T-cell (primary cell): ENCODE results near the gene GALNT10. TPM values are rescaled to one million over a fixed set of nuclear protein-coding genes. Genes with fewer than 3 reads are reported as not detected.
A peak's percentile ranks its signal among the peaks of the same experiment; 100 is the strongest.

Experiments used
- ATAC-seq, 4 experiments: fragments of 200-7000 bp in 3 of 4; fragments of 150-1000 bp in 1 of 4; cut with Tn5 transposase; replicated peaks in 1 of 4; 1 replicate in 3 of 4; 2 replicates in 1 of 4; pipeline ENCODE4 v1.10.0; 2021; ENCODE audit warnings: moderate library complexity in 3 of 4, mild to moderate bottlenecking in 2 of 4, moderate number of reproducible peaks in 1 of 4
- CTCF ChIA-PET, 2 donors: fragments of 300-600 bp; sonication (Branson Sonifier 250); formaldehyde crosslinking; loops; one replicate each; lab custom pipeline; 2022; ENCODE audit warnings: antibody characterized with exemption in 2 of 2; lab: Charles Lee
- POLR2A ChIA-PET, 2 donors: fragments of 300-600 bp; sonication (Branson Sonifier 250); formaldehyde crosslinking; loops; one replicate each; lab custom pipeline; 2022; ENCODE audit warnings: antibody characterized with exemption in 2 of 2; lab: Charles Lee
- DNase-seq, 35 experiments: peaks; one replicate each; pipeline versions ENCODE4 v3.0.0 to v3.0.0-alpha.2; 2013 to 2023
- H3K27ac ChIP-seq: one replicate; pipeline ENCODE4 v1.5.1; 2013; ENCODE audit warnings: low read length
- H3K27me3 ChIP-seq, 2 experiments: replicated peaks in 1 of 2; 1 replicate in 1 of 2; 2 replicates in 1 of 2; pipeline versions ENCODE4 v1.6.1 to v1.7.0; 2013; ENCODE audit warnings: low read length in 1 of 2, mixed read lengths in 1 of 2; ENCODE audit not compliant: control insufficient read depth in 2 of 2, insufficient read depth in 2 of 2; ENCODE audit errors: extremely low read depth in 1 of 2
- H3K36me3 ChIP-seq, 2 donors: 1 replicate in 1 of 2; 2 replicates in 1 of 2; pipeline versions ENCODE4 v1.6.1 to v1.7.0; 2013; ENCODE audit warnings: low read length in 1 of 2; ENCODE audit not compliant: control insufficient read depth in 2 of 2, insufficient read depth in 1 of 2; ENCODE audit errors: extremely low read depth in 1 of 2
- H3K4me1 ChIP-seq, 2 experiments: 1 replicate in 1 of 2; 2 replicates in 1 of 2; pipeline versions ENCODE4 v1.6.1 to v1.7.0; 2013; ENCODE audit warnings: low read length in 2 of 2, mixed read lengths in 1 of 2; ENCODE audit not compliant: insufficient read depth in 2 of 2, control insufficient read depth in 1 of 2; ENCODE audit errors: extremely low read depth in 1 of 2
- H3K4me3 ChIP-seq, 2 donors: 1 replicate in 1 of 2; 2 replicates in 1 of 2; pipeline versions ENCODE4 v1.5.1 to v1.7.0; 2013; ENCODE audit warnings: mild to moderate bottlenecking in 2 of 2, low read length in 1 of 2, moderate library complexity in 1 of 2; ENCODE audit not compliant: control insufficient read depth in 1 of 2; ENCODE audit errors: extremely low read depth in 1 of 2
- H3K9me3 ChIP-seq: 2 replicates; pipeline ENCODE4 v1.7.0; 2013
- H3K27ac Mint-ChIP-seq, 2 donors: one replicate each; pipeline ENCODE4 v1.8.0; 2020 to 2021; ENCODE audit warnings: mild to moderate bottlenecking in 2 of 2, mixed read lengths in 2 of 2
- H3K27me3 Mint-ChIP-seq, 2 donors: one replicate each; pipeline ENCODE4 v1.8.0; 2021 to 2022; ENCODE audit warnings: mixed read lengths in 2 of 2
- H3K36me3 Mint-ChIP-seq: one replicate; pipeline ENCODE4 v1.8.0; 2021; ENCODE audit warnings: mixed read lengths
- H3K4me1 Mint-ChIP-seq, 3 donors: one replicate each; pipeline ENCODE4 v1.8.0; 2020 to 2022; ENCODE audit warnings: mixed read lengths in 3 of 3, mild to moderate bottlenecking in 1 of 3
- H3K4me3 Mint-ChIP-seq, 3 donors: one replicate each; pipeline ENCODE4 v1.8.0; 2020 to 2022; ENCODE audit warnings: mild to moderate bottlenecking in 3 of 3, mixed read lengths in 3 of 3, moderate library complexity in 3 of 3
- H3K9me3 Mint-ChIP-seq, 3 donors: one replicate each; pipeline ENCODE4 v1.8.0; 2020 to 2022; ENCODE audit warnings: mixed read lengths in 3 of 3
- WGBS: methylation state at CpG from one replicate; pipeline ENCODE4 v1.1.5; 2013; ENCODE audit warnings: missing lambda C conversion rate; ENCODE audit not compliant: insufficient coverage; 5-methylcytosine and 5-hydroxymethylcytosine counted together
- total RNA-seq, 35 experiments: library from RNA in 6 of 35; stranded (reverse) in 6 of 35; fragments of 120-200 nt in 1 of 35; gene quantifications; one replicate each; pipeline versions ENCODE4 v1.2.1 to v1.2.4 and lab custom pipeline; 2013 to 2026

Gene GALNT10
- total RNA-seq, 5 donors from 2014 or later (not counting 1 experiment from before 2014, with no cell fraction given) = 26.9 to 62.7 (median 40.8) TPM

GRCh38 chr5:154196281-154196680 is 5.7 kb downstream of the GALNT10 start:
- Mint-ChIP-seq H3K27ac (peak overlapping the region; percentile 91 to 96), H3K9me3 (no peaks in the 10 kb centered on the region), H3K4me3 (peak overlapping the region in 2 of 3 donors; percentile 29 to 63), H3K27me3 (no peaks in the 10 kb centered on the region), H3K4me1 (peaks cover 79 to 86% (median 84%) of the 10 kb centered on the region in 3 donors), H3K36me3 (peaks cover 19% of the 10 kb centered on the region)
- WGBS = no CpG with 5 or more reads among the region's 1 CpG
- peak overlapping the region; percentile 61 for H3K27ac ChIP-seq
- H3K9me3 ChIP-seq = no peaks in the 10 kb centered on the region
- ATAC-seq = no peak
- DNase-seq = no peak
- POLR2A ChIA-PET = no interaction called here
- H3K36me3 ChIP-seq = peaks cover 0 to 15% of the 10 kb centered on the region in 2 donors
- peaks cover 23 to 63% of the 10 kb centered on the region in 2 experiments for H3K4me1 ChIP-seq
- CTCF ChIA-PET = interaction anchor here in 1 of 2 donors (1.3 to 2.0 kb wide), 2 partner anchors 15 to 124 kb away, joined by 3 to 12 read pairs; no protein-coding TSS in a partner anchor
- no peaks in the 10 kb centered on the region for H3K27me3 ChIP-seq
- no peak overlapping the region for H3K4me3 ChIP-seq

- Mint-ChIP-seq H3K36me3 (peaks cover 19% of the 10 kb centered on the region), H3K4me3 (peak overlapping the region; percentile 2 to 63 (median 18)), H3K27me3 (no peaks in the 10 kb centered on the region), H3K9me3 (no peaks in the 10 kb centered on the region), H3K27ac (peak overlapping the region; percentile 91 to 96), H3K4me1 (peaks cover 79 to 86% (median 82%) of the 10 kb centered on the region in 3 donors)
- Histone ChIP-seq H3K4me1 (peaks cover 19 to 62% of the 10 kb centered on the region in 2 experiments), H3K27ac (peak overlapping the region; percentile 61), H3K4me3 (no peak overlapping the region), H3K9me3 (no peaks in the 10 kb centered on the region), H3K36me3 (peaks cover 0 to 15% of the 10 kb centered on the region in 2 donors), H3K27me3 (no peaks in the 10 kb centered on the region)
- peak; percentile 11 to 56 (median 22) for ATAC-seq
- DNase-seq = peak in 2 of 35 experiments; percentile 35 to 43
- POLR2A ChIA-PET = interaction anchor here in 1 of 2 donors (0.6 to 1.5 kb wide), 2 partner anchors 24 to 213 kb away, joined by 7 to 8 read pairs; no protein-coding TSS in a partner anchor
- WGBS = 20% methylated on average over 1 of the region's 8 CpGs
- CTCF ChIA-PET = interaction anchor here (0.5 to 2.3 kb wide), 12 partner anchors 12 to 389 kb away, joined by 3 to 12 read pairs (median 5); no protein-coding TSS in a partner anchor
Measured at GRCh38 chr5:154196955-154197652, 6.6 kb downstream of the GALNT10 start.

DNA sequence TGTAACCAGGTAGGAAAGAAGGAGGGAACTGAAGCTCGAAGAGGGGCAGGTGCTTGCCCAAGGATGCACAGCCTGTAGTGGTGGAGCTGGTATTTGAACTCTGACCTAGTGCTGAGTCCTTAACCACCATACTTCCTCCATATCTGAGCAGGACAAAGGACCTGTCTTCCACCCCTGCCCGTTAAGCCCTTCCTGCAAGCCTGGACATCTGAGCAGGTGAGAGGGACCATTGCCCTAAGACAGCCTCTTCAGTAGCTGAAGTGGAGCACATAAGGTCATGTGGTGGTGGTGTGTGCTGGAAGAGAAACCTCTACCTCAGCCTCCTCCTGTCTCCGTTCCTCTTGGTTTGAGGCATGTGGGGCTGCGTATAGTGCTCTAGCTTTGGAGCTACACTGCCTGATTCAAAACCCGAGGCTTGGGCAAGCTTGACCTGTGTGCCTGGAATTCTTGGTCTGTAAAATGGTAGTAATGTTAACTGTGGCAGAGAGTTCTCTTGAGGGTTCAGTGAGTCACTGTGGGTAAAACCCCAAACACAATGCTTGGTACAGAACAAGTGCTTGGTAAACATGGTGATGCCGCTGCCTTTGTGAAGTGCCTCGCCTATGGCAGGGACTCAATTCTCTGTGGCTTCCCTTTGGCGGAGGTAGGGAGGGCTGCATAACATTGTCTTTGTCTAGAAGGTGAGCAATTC is 7.4 kb downstream of the GALNT10 start:
- ChIA-PET CTCF (interaction anchor here (0.5 to 2.3 kb wide), 12 partner anchors 13 to 388 kb away, joined by 3 to 12 read pairs (median 4); no protein-coding TSS in a partner anchor), POLR2A (interaction anchor here in 1 of 2 donors (0.6 to 1.5 kb wide), 2 partner anchors 23 to 212 kb away, joined by 7 to 8 read pairs; no protein-coding TSS in a partner anchor)
- peak overlapping the region; percentile 61 for H3K27ac ChIP-seq
- H3K4me3 Mint-ChIP-seq = peak overlapping the region; percentile 29 to 63 (median 52)
- H3K27me3 Mint-ChIP-seq = no peaks in the 10 kb centered on the region
- H3K9me3 Mint-ChIP-seq = no peaks in the 10 kb centered on the region
- ATAC-seq (peak; percentile 80 to 93 (median 90)), DNase-seq (peak in 33 of 35 experiments; percentile 29 to 77 (median 55))
- H3K4me3 ChIP-seq = no peak overlapping the region
- H3K36me3 Mint-ChIP-seq = peaks cover 19% of the 10 kb centered on the region
- H3K4me1 ChIP-seq = peaks cover 23 to 62% of the 10 kb centered on the region in 2 experiments
- H3K9me3 ChIP-seq = no peaks in the 10 kb centered on the region
- H3K36me3 ChIP-seq = peaks cover 0 to 15% of the 10 kb centered on the region in 2 donors
- peak overlapping the region; percentile 91 to 96 for H3K27ac Mint-ChIP-seq
- H3K4me1 Mint-ChIP-seq = peaks cover 79 to 86% (median 82%) of the 10 kb centered on the region in 3 donors
- WGBS = 32% methylated on average over 5 of the region's 8 CpGs
- H3K27me3 ChIP-seq = no peaks in the 10 kb centered on the region

DNA sequence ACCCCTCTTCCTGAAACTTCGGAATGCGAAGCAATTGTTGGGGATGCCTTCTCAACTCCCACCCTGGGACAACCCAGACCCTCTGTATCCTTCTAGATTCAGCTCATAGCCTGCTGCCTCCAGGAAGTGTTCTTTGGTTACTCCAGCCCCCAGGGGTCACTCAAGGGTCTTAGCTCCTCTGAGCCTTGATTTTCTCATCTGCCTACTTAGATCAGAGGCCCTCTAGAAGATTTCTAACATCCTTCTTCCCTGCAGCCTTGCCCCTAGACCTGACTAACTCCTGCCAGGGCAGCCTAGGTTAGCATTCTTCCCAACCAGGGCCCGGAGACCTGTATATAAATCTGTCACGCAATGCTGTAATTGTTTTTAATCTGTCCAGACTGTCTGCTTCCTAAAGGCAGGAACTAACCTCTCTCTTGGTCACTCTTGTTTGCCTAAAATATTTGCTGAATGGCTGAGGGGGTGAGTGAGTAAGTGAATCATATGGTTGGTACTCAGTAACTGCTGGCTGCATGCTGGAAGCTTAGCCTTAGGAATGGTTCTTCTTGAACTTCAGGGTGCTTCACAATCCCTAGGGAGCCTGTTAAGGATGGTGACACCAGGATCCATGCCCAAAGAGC is 8.2 kb downstream of the GALNT10 start:
- peaks cover 27 to 70% of the 10 kb centered on the region in 2 experiments for H3K4me1 ChIP-seq
- CTCF ChIA-PET = interaction anchor here (1.1 to 2.3 kb wide), 2 partner anchors 17 to 126 kb away, joined by 3 to 7 read pairs; no protein-coding TSS in a partner anchor
- POLR2A ChIA-PET = no interaction called here
- Mint-ChIP-seq H3K9me3 (no peaks in the 10 kb centered on the region), H3K4me1 (peaks cover 79 to 87% (median 82%) of the 10 kb centered on the region in 3 donors), H3K27me3 (no peaks in the 10 kb centered on the region), H3K27ac (peak overlapping the region; percentile 91 to 96), H3K36me3 (peaks cover 19% of the 10 kb centered on the region), H3K4me3 (peak overlapping the region; percentile 14 to 63 (median 52))
- ATAC-seq (no peak), DNase-seq (no peak)
- peak overlapping the region; percentile 61 for H3K27ac ChIP-seq
- no peaks in the 10 kb centered on the region for H3K9me3 ChIP-seq
- peaks cover 0 to 11% of the 10 kb centered on the region in 2 donors for H3K36me3 ChIP-seq
- 50% methylated on average over 2 of the region's 4 CpGs for WGBS
- no peaks in the 10 kb centered on the region for H3K27me3 ChIP-seq
- no peak overlapping the region for H3K4me3 ChIP-seq

DNA sequence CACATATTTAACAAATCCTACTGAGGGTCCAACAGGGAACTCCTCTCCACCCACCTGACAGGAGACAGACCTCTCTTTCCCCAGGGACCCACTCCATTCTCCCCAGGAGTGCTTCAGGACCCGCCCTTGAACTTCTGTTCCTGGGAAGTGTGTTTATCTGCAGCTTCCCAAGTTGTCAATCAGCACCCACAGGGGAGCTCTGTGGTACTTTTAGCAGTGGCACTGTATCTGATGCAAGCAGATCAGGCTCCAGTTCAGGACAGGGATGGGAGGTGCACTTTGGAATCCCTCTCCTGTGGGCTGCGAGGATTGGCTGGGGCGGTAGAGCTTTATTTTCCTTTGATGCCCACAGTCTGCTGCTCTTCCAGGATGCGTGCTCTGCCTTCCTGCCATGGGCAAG is 8.7 kb downstream of the GALNT10 start:
- Histone ChIP-seq H3K36me3 (peaks cover 0 to 12% of the 10 kb centered on the region in 2 donors), H3K4me3 (no peak overlapping the region), H3K9me3 (no peaks in the 10 kb centered on the region), H3K27ac (peak overlapping the region; percentile 61), H3K27me3 (no peaks in the 10 kb centered on the region), H3K4me1 (peaks cover 29 to 72% of the 10 kb centered on the region in 2 experiments)
- Mint-ChIP-seq H3K27ac (peak overlapping the region; percentile 91 to 96), H3K36me3 (peaks cover 22% of the 10 kb centered on the region), H3K9me3 (no peaks in the 10 kb centered on the region), H3K4me1 (peaks cover 79 to 88% (median 81%) of the 10 kb centered on the region in 3 donors), H3K4me3 (peak overlapping the region in 1 of 3 donors; percentile 63), H3K27me3 (no peaks in the 10 kb centered on the region)
- no peak for DNase-seq
- ChIA-PET CTCF (interaction anchor here in 1 of 2 donors (1.1 kb wide), 1 partner anchor 127 kb away, joined by 3 read pairs; no protein-coding TSS in a partner anchor), POLR2A (no interaction called here)
- 100% methylated on average over 1 of the region's 4 CpGs for WGBS
- ATAC-seq = no peak
